OCI-LY3 (cell line): ENCODE data around the gene CLDN3.

ENCODE experiments used
- H2AFZ ChIP-seq: fragments of 200-600, 300-600 bp; shearing (Covaris generic); 2 replicates; pipeline ENCODE4 v1.6.0; 2014; ENCODE audit warnings: antibody characterized with exemption, low read depth, low read length
- H3K27ac ChIP-seq: fragments of 200-600, 300-600 bp; sonication (generic); 2 replicates; pipeline ENCODE4 v1.5.1; 2014; ENCODE audit warnings: mild to moderate bottlenecking, low read length, moderate library complexity, mixed read lengths
- H3K27me3 ChIP-seq: fragments of 200-600, 300-600 bp; sonication (generic); 2 replicates; pipeline ENCODE4 v1.6.1; 2014; ENCODE audit warnings: low read depth, low read length, mixed read lengths
- H3K36me3 ChIP-seq: fragments of 200-600, 300-600 bp; sonication (generic); replicated peaks from 2 replicates; pipeline ENCODE3; 2014; ENCODE audit warnings: low read depth, low read length, mixed read lengths
- H3K4me1 ChIP-seq: fragments of 300-600, 200-600 bp; sonication (generic); 2 replicates; pipeline ENCODE4 v1.6.1; 2014; ENCODE audit warnings: low read length, mixed read lengths
- H3K4me2 ChIP-seq: fragments of 200-600, 300-600 bp; sonication (generic); 2 replicates; pipeline ENCODE4 v1.6.1; 2014; ENCODE audit warnings: low read length, mixed read lengths
- H3K4me3 ChIP-seq: fragments of 300-600, 200-600 bp; sonication (generic); 2 replicates; pipeline ENCODE4 v1.5.1; 2014; ENCODE audit warnings: antibody characterized with exemption, mild to moderate bottlenecking, low read length, moderate library complexity
- H3K79me2 ChIP-seq: fragments of 300-600, 200-600 bp; shearing (Covaris generic); 2 replicates; pipeline ENCODE4 v1.6.1; 2014; ENCODE audit warnings: mild to moderate bottlenecking, low read length, mixed read lengths
- H3K9ac ChIP-seq: fragments of 300-600, 200-600 bp; shearing (Covaris generic); 2 replicates; pipeline ENCODE4 v1.6.0; 2014; ENCODE audit warnings: mild to moderate bottlenecking, low read length, moderate library complexity
- H3K9me3 ChIP-seq: fragments of 200-600, 300-600 bp; shearing (Covaris generic); 2 replicates; pipeline ENCODE4 v1.6.1; 2014; ENCODE audit warnings: low read length, mixed read lengths; ENCODE audit not compliant: insufficient read depth
- H4K20me1 ChIP-seq: fragments of 200-600, 300-600 bp; sonication (generic); 2 replicates; pipeline ENCODE4 v1.6.1; 2016; ENCODE audit warnings: low read length, mixed read lengths; ENCODE audit not compliant: insufficient read depth
- EZH2phosphoT487 ChIP-seq: fragments of 200-600 bp; shearing (Covaris generic); IDR thresholded peaks from 2 replicates; pipeline ENCODE4 v1.6.1; 2018; ENCODE audit warnings: antibody characterized with exemption, mixed run types, low read depth
- TF ChIP-seq, protein P1 (sequence below): fragments of 200-600, 300-600 bp; sonication (generic); IDR thresholded peaks from 2 replicates; pipeline ENCODE4 v1.5.1; 2014; ENCODE audit warnings: antibody characterized with exemption, low read length, low read depth

The CLDN3 gene

DNA sequence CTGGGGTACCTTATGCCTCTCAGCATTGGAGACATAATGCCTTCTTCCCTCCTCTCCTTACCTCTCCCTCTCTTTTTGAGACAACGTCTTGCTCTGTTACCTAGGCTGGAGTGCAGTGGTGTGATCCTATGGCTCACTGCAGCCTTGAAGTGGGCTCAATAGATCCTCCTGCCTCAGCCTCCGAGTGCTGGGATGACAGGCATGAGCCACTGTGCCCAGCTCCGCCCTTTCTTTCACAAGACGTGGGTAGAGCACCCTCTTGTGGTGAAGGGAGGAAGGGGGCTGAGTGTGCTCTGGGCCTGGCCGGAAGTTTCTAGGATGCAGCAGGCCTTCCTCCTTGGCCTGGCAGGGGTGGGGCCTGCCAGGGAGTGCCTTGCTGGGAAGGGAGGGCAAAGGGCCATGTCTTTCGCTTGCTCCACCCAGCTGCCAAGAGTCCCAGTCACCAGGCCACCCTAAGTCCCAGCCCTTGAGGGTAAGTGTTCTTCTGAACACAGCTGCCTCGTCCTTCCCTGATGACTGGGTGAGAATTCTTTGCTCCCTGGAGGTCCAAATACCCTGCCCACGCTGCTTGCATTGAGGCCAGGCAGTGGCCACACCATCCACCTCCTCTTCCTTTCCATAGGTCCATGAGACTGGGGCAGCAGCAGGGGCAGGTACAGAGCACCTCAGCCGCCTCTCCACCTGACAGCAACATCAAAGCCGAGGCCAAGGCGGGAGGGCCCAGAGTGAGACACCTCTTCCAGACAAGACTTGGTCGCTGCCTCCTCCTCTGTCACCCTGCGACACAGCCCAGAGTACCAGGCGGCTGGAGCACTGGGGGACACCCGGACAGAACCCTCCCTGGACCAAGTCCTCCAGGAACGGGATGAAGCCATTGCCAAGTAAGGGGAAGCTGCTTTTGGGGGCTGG, 35.2 kb downstream of the CLDN3 start:
- Histone ChIP-seq H3K27ac (peak overlapping the region; percentile 16; the same call in 1 of the 2 replicates), H3K4me3 (no peak overlapping the region), H3K4me2 (no peak overlapping the region), H4K20me1 (peaks cover 6% of the 10 kb centered on the region), H3K36me3 (peaks cover 9% of the 10 kb centered on the region), H3K9me3 (no peaks in the 10 kb centered on the region), H3K4me1 (peaks cover 5% of the 10 kb centered on the region), H3K9ac (no peak overlapping the region), H2AFZ (no peak overlapping the region), H3K79me2 (peaks cover 6% of the 10 kb centered on the region; the same call in 1 of the 2 replicates), H3K27me3 (no peaks in the 10 kb centered on the region)
- TF ChIP-seq, protein P1, sequence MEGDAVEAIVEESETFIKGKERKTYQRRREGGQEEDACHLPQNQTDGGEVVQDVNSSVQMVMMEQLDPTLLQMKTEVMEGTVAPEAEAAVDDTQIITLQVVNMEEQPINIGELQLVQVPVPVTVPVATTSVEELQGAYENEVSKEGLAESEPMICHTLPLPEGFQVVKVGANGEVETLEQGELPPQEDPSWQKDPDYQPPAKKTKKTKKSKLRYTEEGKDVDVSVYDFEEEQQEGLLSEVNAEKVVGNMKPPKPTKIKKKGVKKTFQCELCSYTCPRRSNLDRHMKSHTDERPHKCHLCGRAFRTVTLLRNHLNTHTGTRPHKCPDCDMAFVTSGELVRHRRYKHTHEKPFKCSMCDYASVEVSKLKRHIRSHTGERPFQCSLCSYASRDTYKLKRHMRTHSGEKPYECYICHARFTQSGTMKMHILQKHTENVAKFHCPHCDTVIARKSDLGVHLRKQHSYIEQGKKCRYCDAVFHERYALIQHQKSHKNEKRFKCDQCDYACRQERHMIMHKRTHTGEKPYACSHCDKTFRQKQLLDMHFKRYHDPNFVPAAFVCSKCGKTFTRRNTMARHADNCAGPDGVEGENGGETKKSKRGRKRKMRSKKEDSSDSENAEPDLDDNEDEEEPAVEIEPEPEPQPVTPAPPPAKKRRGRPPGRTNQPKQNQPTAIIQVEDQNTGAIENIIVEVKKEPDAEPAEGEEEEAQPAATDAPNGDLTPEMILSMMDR, result peak; percentile 69
- TF ChIP-seq EZH2phosphoT487, result no peak

GRCh38 chr7:73732397-73732796, 37.7 kb downstream of the CLDN3 start:
- Histone ChIP-seq H2AFZ (no peak overlapping the region), H3K4me2 (no peak overlapping the region), H3K27ac (no peak overlapping the region), H3K36me3 (peaks cover 9% of the 10 kb centered on the region), H3K79me2 (peaks cover under 1% of the 10 kb centered on the region; the same call in 1 of the 2 replicates), H3K4me3 (no peak overlapping the region), H4K20me1 (peaks cover under 1% of the 10 kb centered on the region; the same call in 1 of the 2 replicates), H3K9ac (no peak overlapping the region), H3K9me3 (no peaks in the 10 kb centered on the region), H3K4me1 (no peaks in the 10 kb centered on the region), H3K27me3 (peaks cover 7% of the 10 kb centered on the region; the same call in 1 of the 2 replicates)
- TF ChIP-seq EZH2phosphoT487, result no peak
- TF ChIP-seq, protein P1, result no peak

DNA sequence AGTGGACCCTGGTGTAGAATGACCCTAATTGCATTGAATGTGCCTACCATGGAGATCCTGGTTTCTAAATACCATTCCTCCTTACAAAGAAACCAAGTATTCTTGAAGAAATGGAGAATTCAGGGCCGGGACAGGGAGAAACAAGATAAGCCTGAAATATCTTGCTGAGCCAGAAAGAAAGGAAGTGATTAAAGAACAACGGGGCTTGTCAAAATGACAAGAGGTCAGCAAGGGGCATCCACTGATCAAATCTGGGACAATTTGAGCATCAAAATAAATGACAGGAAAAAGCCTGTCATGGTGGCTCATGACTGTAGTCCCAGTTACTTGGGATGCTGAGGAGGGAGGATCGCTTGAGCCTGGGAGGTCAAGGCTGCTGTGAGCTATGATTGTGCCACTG, 39.6 kb downstream of the CLDN3 start:
- H2AFZ ChIP-seq, result no peak overlapping the region
- H3K36me3 ChIP-seq, result no peaks in the 10 kb centered on the region
- H3K9ac ChIP-seq, result no peak overlapping the region
- H3K9me3 ChIP-seq, result no peaks in the 10 kb centered on the region
- no peaks in the 10 kb centered on the region for H3K79me2 ChIP-seq
- TF ChIP-seq, protein P1, result no peak
- TF ChIP-seq EZH2phosphoT487, result no peak
- no peak overlapping the region for H3K4me3 ChIP-seq
- no peak overlapping the region for H3K27ac ChIP-seq
- H4K20me1 ChIP-seq, result no peaks in the 10 kb centered on the region
- H3K4me2 ChIP-seq, result no peak overlapping the region
- H3K4me1 ChIP-seq, result no peaks in the 10 kb centered on the region
- H3K27me3 ChIP-seq, result peaks cover 12% of the 10 kb centered on the region; the same call in 1 of the 2 replicates

GRCh38 chr7:73728551-73728950, 41.5 kb downstream of the CLDN3 start:
- peaks cover 12% of the 10 kb centered on the region; the same call in 1 of the 2 replicates for H3K27me3 ChIP-seq
- H2AFZ ChIP-seq, result no peak overlapping the region
- no peak for TF ChIP-seq EZH2phosphoT487
- H3K27ac ChIP-seq, result no peak overlapping the region
- no peaks in the 10 kb centered on the region for H3K36me3 ChIP-seq
- no peak overlapping the region for H3K4me3 ChIP-seq
- no peaks in the 10 kb centered on the region for H4K20me1 ChIP-seq
- no peak overlapping the region for H3K9ac ChIP-seq
- no peaks in the 10 kb centered on the region for H3K9me3 ChIP-seq
- H3K79me2 ChIP-seq, result no peaks in the 10 kb centered on the region
- no peak overlapping the region for H3K4me2 ChIP-seq
- no peaks in the 10 kb centered on the region for H3K4me1 ChIP-seq
